B cell (primary cell): ENCODE measurements around the gene ATAD3C. TPM values are rescaled to one million over a fixed set of nuclear protein-coding genes. Genes with fewer than 3 reads are reported as not detected.

Experiments
- ATAC-seq: fragments of 200-7000 bp; cut with Tn5 transposase; one replicate; pipeline ENCODE4 v1.10.0; 2021; ENCODE audit warnings: low read depth, mild to moderate bottlenecking, moderate number of reproducible peaks, moderate library complexity
- CTCF ChIA-PET: fragments of 350-600 bp; sonication (Branson Sonifier 250); formaldehyde crosslinking; loops from one replicate; lab custom pipeline; 2021; ENCODE audit warnings: antibody characterized with exemption, inconsistent platforms; lab: Charles Lee
- POLR2A ChIA-PET: fragments of 350-600 bp; sonication (Branson Sonifier 250); formaldehyde crosslinking; loops from one replicate; lab custom pipeline; 2021; ENCODE audit warnings: antibody characterized with exemption; lab: Charles Lee
- DNase-seq: peaks from one replicate; pipeline ENCODE4 v3.0.0; 2013
- H2AFZ ChIP-seq: 2 replicates; pipeline ENCODE4 v1.6.1; 2012; ENCODE audit warnings: mild to moderate bottlenecking, low read depth, low read length; ENCODE audit not compliant: insufficient read depth, poor library complexity, severe bottlenecking
- H3K27ac ChIP-seq, 2 donors: 1 replicate in 1 of 2; 2 replicates in 1 of 2; pipeline ENCODE4 v1.5.1; 2012 to 2013; ENCODE audit warnings: low read length in 2 of 2, mild to moderate bottlenecking in 2 of 2, moderate library complexity in 1 of 2
- H3K27me3 ChIP-seq, 4 experiments: fragments of 200-600 bp in 1 of 4; sonication (generic) in 1 of 4; replicated peaks in 1 of 4; 1 replicate in 2 of 4; 2 replicates in 2 of 4; pipeline versions ENCODE4 v1.6.1 to v1.7.0; 2013 to 2016; ENCODE audit warnings: low read length in 3 of 4, mild to moderate bottlenecking in 2 of 4, mixed read lengths in 1 of 4, moderate library complexity in 1 of 4; ENCODE audit not compliant: insufficient read depth in 4 of 4, control insufficient read depth in 3 of 4; ENCODE audit errors: control extremely low read depth in 1 of 4
- H3K36me3 ChIP-seq, 2 experiments: replicated peaks in 1 of 2; 1 replicate in 1 of 2; 2 replicates in 1 of 2; pipeline versions ENCODE4 v1.6.1 to v1.7.1; 2013; ENCODE audit warnings: low read length in 1 of 2; ENCODE audit not compliant: insufficient read depth in 2 of 2, control insufficient read depth in 1 of 2; ENCODE audit errors: control extremely low read depth in 1 of 2, extremely low read depth in 1 of 2
- H3K4me1 ChIP-seq, 2 donors: fragments of 200-600 bp in 1 of 2; sonication (generic) in 1 of 2; 1 replicate in 1 of 2; 2 replicates in 1 of 2; pipeline versions ENCODE4 v1.5.1 to v1.6.1; 2013 to 2017; ENCODE audit warnings: low read length in 2 of 2; ENCODE audit not compliant: control insufficient read depth in 2 of 2, insufficient read depth in 2 of 2
- H3K4me2 ChIP-seq: replicated peaks from 2 replicates; pipeline ENCODE3; 2012; ENCODE audit warnings: mild to moderate bottlenecking, low read depth, low read length; ENCODE audit not compliant: poor library complexity, severe bottlenecking
- H3K4me3 ChIP-seq, 5 experiments: fragments of 200-600 bp in 1 of 5; sonication (generic) in 1 of 5; 1 replicate in 3 of 5; 2 replicates in 2 of 5; pipeline versions ENCODE4 v1.5.1 to v1.7.0; 2011 to 2016; ENCODE audit warnings: low read length in 4 of 5, mild to moderate bottlenecking in 4 of 5, low read depth in 2 of 5, control low read depth in 1 of 5, moderate library complexity in 1 of 5; ENCODE audit not compliant: insufficient read depth in 1 of 5; ENCODE audit errors: control extremely low read depth in 1 of 5, extremely low read depth in 1 of 5
- H3K79me2 ChIP-seq: fragments of 200-600 bp; sonication (generic); one replicate; pipeline ENCODE4 v1.6.0; 2016; ENCODE audit warnings: low read length; ENCODE audit not compliant: control insufficient read depth, insufficient read depth
- H3K9ac ChIP-seq: fragments of 200-600 bp; sonication (generic); 2 replicates; pipeline ENCODE4 v1.6.1; 2017; ENCODE audit warnings: mild to moderate bottlenecking, low read length, moderate library complexity
- H3K9me3 ChIP-seq, 3 donors: one replicate each; pipeline versions ENCODE4 v1.6.1 to v1.7.1; 2013; ENCODE audit warnings: low read length in 2 of 3; ENCODE audit not compliant: control insufficient read depth in 2 of 3, insufficient read depth in 1 of 3; ENCODE audit errors: control extremely low read depth in 1 of 3
- H4K20me1 ChIP-seq: 2 replicates; pipeline ENCODE4 v1.6.0; 2012; ENCODE audit warnings: mild to moderate bottlenecking, low read length; ENCODE audit not compliant: insufficient read depth, control insufficient read depth, poor library complexity, severe bottlenecking
- H3K27ac Mint-ChIP-seq: one replicate; pipeline ENCODE4 v1.8.0; 2021; ENCODE audit warnings: mixed read lengths
- H3K27me3 Mint-ChIP-seq: one replicate; pipeline ENCODE4 v1.8.0; 2021; ENCODE audit warnings: mixed read lengths
- H3K4me1 Mint-ChIP-seq: one replicate; pipeline ENCODE4 v1.8.0; 2021; ENCODE audit warnings: mixed read lengths
- H3K4me3 Mint-ChIP-seq: one replicate; pipeline ENCODE4 v1.8.0; 2021; ENCODE audit warnings: mixed read lengths
- H3K9me3 Mint-ChIP-seq: one replicate; pipeline ENCODE4 v1.8.0; 2022; ENCODE audit warnings: mixed read lengths; ENCODE audit not compliant: insufficient read depth
- CTCF ChIP-seq: fragments of 200-600 bp; IDR thresholded peaks from one replicate; pipeline ENCODE4 v1.8.0; 2022; ENCODE audit warnings: antibody characterized with exemption, mild to moderate bottlenecking
- EZH2 ChIP-seq: IDR thresholded peaks from 2 replicates; pipeline ENCODE4 v1.6.1; 2012; ENCODE audit warnings: borderline replicate concordance, low read depth, mild to moderate bottlenecking, moderate library complexity, low read length; ENCODE audit not compliant: insufficient read depth, poor library complexity, severe bottlenecking
- WGBS: methylation state at CpG from one replicate; pipeline ENCODE4 v1.1.5; 2013; ENCODE audit warnings: missing lambda C conversion rate; ENCODE audit not compliant: insufficient coverage; 5-methylcytosine and 5-hydroxymethylcytosine counted together
- intact Hi-C: fragments of 100-400 bp; cut with micrococcal nuclease; formaldehyde crosslinking; loops from one replicate; pipeline ENCODE4 v1.10.0; 2022
- polyA plus RNA-seq: library from polyadenylated mRNA; depleted of rRNA; stranded (reverse); fragments of >200 nt; gene quantifications from 2 replicates; pipeline ENCODE4 v1.2.3, GENCODE V29; 2012
- total RNA-seq, 2 donors: library from RNA; stranded (reverse); fragments of 120-200 nt in 1 of 2; gene quantifications; 1 replicate in 1 of 2; 2 replicates in 1 of 2; pipeline versions ENCODE4 v1.2.3 to v1.2.4, GENCODE V29; 2013 to 2022

The ATAD3C gene
- total and polyA plus RNA-seq, 2 donors (not counting 1 experiment from before 2014, with no cell fraction given): 0.20 to 1.1 TPM

DNA sequence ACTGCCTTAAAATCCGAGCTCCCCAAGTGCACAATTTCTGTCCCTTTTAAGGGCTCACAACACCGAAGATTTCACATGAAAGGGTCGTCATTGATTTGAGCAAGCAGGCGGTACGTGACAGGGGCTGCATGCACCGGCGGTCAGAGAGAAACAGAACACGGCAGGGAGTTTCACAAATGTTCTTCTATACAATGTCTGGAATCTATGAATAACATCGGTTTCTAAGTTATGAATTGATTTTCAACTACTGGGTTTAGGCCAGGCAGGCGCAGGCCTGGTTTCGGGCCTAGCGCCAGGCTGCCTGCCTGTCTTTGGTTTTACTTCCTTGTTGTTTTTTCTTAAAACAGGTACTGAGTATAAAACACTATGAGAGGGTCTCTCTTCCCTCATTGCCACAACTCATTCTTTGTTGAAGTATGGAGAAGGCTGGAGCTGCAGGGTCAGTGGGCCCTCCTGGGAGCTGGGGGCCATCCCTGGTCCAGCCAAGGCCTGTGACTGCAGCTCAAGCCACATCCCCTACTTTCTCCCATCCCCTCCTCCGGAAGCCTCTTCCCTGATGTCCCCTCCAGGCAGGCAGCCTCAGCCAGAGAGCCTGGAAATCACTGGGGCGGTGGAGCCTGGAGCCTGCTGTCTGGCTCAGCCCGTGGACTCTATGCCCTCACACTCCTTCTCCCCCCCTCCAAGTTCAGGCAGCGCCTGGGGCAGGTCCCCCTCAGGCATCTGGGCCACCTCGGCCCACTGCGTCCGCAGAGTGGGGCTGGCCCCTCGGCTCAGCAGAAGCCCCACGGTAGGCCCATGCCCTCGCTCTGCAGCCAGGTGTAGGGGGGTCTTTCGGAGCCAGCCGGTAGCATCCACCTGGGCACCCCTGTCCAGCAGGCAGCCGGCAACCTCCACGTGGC lies 30.8 kb upstream of the ATAD3C start:
- CTCF ChIA-PET: no interaction called here
- no peak overlapping the region for H3K27ac ChIP-seq
- peaks cover 5% of the 10 kb centered on the region for H3K4me1 Mint-ChIP-seq
- H3K4me1 ChIP-seq: no peaks in the 10 kb centered on the region
- no peak for ATAC-seq
- no peak overlapping the region for H3K4me3 ChIP-seq
- no peak for TF ChIP-seq CTCF
- TF ChIP-seq EZH2: no peak
- POLR2A ChIA-PET: no interaction called here
- H3K4me3 Mint-ChIP-seq: no peak overlapping the region
- no peak overlapping the region for H3K4me2 ChIP-seq
- peaks cover 0 to 26% (median 6%) of the 10 kb centered on the region in 4 experiments for H3K27me3 ChIP-seq
- peaks cover 13% of the 10 kb centered on the region for H3K27me3 Mint-ChIP-seq
- no peaks in the 10 kb centered on the region for H3K79me2 ChIP-seq
- no peak overlapping the region for H3K9ac ChIP-seq
- peaks cover 0 to 5% (median 0%) of the 10 kb centered on the region in 3 donors for H3K9me3 ChIP-seq
- peak; percentile 13 for DNase-seq
- peak overlapping the region; percentile 6 for H3K27ac Mint-ChIP-seq
- H3K9me3 Mint-ChIP-seq: no peaks in the 10 kb centered on the region
- WGBS: 92% methylated on average over 16 of the region's 26 CpGs
- no peaks in the 10 kb centered on the region for H3K36me3 ChIP-seq
- H2AFZ ChIP-seq: peak overlapping the region; percentile 22
- intact Hi-C loops: no loop called here
- H4K20me1 ChIP-seq: no peaks in the 10 kb centered on the region

DNA sequence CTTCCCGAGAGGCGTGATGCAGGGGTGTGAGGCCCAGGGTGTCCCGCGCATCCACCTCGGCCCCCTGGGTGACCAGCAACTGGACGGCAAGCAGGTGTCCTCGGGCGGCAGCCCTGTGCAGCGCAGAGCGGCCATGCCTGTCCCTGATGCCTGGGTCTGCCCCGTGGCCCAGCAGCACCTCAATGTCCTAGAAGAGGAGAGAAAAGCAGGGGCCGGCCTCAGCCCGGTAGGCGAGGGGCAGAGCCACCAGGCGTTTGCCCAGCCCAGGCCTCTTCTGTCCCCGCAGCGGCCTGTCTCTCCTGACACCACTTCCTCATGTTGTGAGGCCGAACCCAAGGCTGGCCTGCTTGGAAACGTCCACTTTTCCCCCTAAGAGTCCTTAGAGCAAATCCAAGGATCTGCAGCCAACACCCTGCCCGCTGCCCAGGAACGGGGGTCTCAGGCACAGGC lies 30.1 kb upstream of the ATAD3C start:
- peak overlapping the region; percentile 25 for H3K4me2 ChIP-seq
- no peaks in the 10 kb centered on the region for H4K20me1 ChIP-seq
- H2AFZ ChIP-seq: no peak overlapping the region
- H3K4me1 ChIP-seq: no peaks in the 10 kb centered on the region
- H3K9ac ChIP-seq: no peak overlapping the region
- ChIA-PET CTCF (no interaction called here), POLR2A (no interaction called here)
- no peak for TF ChIP-seq EZH2
- no peak for TF ChIP-seq CTCF
- H3K4me3 Mint-ChIP-seq: no peak overlapping the region
- no peak for DNase-seq
- H3K4me3 ChIP-seq: no peak overlapping the region
- H3K27me3 ChIP-seq: peaks cover 0 to 26% (median 6%) of the 10 kb centered on the region in 4 experiments
- H3K9me3 Mint-ChIP-seq: no peaks in the 10 kb centered on the region
- intact Hi-C loops: no loop called here
- H3K27ac ChIP-seq: no peak overlapping the region
- WGBS: 96% methylated on average over 21 of the region's 21 CpGs
- no peaks in the 10 kb centered on the region for H3K36me3 ChIP-seq
- no peak overlapping the region for H3K27ac Mint-ChIP-seq
- peaks cover 13% of the 10 kb centered on the region for H3K27me3 Mint-ChIP-seq
- ATAC-seq: no peak
- H3K9me3 ChIP-seq: peaks cover 0 to 5% (median 0%) of the 10 kb centered on the region in 3 donors
- no peaks in the 10 kb centered on the region for H3K79me2 ChIP-seq
- H3K4me1 Mint-ChIP-seq: peaks cover 5% of the 10 kb centered on the region
